Stimulated activated CD4-positive, alpha-beta T cell treated with anti-CD3 and anti-CD28 coated beads, Interleukin-15, amount 100 ng/mL, for 1 hour (primary cell): Measurements from ENCODE around the gene RNF207.
A peak's percentile ranks its signal among the peaks of the same experiment; 100 is the strongest.

Experiments
- DNase-seq, 2 donors: peaks; one replicate each; pipeline ENCODE4 v3.0.0-alpha.2; 2020; ENCODE audit warnings: low read depth in 1 of 2, low spot score in 1 of 2

The RNF207 gene

DNA sequence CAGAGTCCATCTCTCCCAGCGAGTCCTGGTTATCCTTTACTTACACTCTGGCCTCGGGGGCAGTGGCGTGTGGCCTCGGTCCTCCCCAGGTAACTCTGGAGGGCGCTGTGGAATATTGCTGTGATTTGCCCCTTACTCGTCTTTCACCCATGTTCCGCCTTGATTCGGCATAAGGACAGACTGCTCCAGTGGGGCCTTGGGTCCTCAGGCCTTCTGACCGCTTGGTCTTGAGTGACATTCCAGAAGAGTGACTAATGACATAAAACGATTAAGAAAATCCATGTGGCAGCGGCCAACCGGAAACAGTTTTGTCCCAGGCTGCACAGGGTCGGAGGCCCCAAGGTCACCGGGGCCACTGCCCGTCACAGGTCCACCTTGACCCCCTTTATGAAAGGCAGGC, 18.8 kb downstream of the RNF207 start:
- no peak for DNase-seq

- DNase-seq = no peak
Observed at GRCh38 chr1:6225651-6226050, 19.7 kb downstream of the RNF207 start.

DNA sequence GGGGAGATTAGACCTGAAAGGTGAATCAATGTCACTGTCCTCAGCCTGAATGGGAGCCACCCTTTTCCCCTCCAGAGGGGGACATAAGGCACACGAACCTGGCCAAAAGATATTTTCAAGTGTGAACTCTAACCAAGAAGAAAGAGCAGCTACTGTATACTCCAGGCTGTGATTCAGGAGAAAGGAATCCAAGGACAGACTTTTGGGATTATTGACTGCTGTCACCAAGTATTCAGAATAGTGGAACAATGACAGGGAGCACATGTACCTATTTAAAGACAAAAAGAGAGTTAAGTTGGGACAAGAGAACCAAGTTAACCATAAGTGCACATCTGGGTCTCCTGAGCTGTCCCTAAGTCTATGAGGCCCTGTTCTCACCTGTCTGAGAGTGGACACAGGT, 27.5 kb downstream of the RNF207 start:
- no peak for DNase-seq

GRCh38 chr1:6234502-6235295, 28.8 kb downstream of the RNF207 start:
- DNase-seq = no peak

DNA sequence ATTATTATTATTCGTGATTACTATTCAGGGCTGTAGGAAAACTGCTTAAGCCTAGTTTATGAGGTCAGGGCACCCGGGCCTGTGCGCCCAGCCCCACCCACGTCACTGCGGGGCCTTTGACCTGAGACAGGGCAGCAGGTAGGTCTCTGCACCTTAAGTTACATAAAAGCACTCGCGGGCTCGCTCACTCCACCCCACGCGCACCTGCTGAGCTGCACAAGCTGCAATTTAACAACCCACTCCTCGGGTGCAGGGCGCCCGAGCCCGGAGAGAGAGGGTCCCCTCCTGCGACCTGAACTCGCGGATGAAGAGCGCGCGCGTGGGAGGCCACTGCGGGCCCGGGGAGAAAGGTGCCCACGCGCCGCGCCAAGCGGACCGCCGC, 29.4 kb downstream of the RNF207 start:
- DNase-seq = no peak

GRCh38 chr1:6237093-6237492, 31.2 kb downstream of the RNF207 start:
- DNase-seq = no peak

DNA sequence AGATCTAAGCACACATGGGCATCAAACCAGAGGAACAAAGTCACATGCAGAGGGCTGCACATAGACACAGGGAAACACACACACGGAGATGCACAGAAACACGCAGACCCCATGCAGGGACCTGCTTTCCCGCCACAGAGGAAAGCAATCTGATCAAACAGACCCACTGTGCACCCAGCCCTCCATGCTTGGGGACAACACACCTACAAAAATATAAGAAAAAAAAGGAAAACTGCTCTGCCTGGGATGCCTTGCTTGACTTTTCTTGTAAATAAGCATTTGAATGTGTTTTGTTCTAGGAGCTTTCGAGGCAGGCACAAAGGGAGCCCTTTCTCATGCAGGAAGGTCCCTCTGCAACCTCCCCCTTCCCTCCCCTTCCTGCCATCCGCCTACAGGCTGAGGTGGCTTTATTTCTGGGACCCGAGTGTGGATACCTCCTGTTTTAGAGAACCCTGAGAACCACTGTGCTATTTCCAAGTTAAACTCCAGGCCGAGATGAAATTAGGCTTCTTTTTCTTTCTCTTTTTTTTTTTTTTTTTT, 33.4 kb downstream of the RNF207 start:
- DNase-seq = no peak

DNA sequence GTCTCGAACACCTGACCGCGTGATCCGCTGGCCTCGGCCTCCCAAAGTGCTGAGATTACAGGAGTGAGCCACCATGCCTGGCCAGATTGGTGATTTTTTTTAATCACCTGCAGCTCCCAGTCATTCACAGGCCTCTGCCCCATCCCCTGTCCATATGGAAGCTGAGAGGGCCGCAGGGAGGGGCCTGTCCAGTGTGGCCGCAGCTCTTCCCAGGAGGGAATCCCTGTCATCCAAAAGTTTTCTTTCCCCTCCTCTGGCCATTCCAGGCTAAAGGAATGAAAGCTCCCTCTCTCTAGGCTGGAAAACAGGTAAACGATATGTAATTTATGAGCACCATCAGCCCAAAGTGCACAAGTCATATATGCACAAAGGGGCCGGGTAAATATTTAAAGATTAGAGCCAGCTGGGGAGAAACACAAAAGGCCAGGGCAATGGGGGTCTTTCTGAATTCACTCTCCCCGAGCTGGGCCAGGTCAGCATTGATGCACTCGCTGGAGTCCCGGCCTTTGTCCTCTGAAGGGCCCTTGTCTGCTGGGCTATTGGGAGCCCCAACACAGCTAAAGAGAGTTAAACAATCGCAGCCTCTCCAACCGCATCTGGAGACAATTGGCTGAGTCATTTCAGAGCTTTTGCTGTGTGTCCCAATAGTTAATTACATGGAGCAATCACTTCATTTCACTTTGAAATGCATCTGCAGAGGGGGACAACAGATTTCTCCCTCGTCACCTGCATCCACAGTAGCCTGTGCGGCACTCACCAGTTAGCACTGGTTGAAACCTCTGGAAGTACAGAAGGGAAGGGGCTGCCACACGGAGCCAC, 34.2 kb downstream of the RNF207 start:
- no peak for DNase-seq

- DNase-seq = no peak
Observed at GRCh38 chr1:6241107-6241886, 35.4 kb downstream of the RNF207 start.

GRCh38 chr1:6241887-6242740, 36.2 kb downstream of the RNF207 start:
- no peak for DNase-seq

DNA sequence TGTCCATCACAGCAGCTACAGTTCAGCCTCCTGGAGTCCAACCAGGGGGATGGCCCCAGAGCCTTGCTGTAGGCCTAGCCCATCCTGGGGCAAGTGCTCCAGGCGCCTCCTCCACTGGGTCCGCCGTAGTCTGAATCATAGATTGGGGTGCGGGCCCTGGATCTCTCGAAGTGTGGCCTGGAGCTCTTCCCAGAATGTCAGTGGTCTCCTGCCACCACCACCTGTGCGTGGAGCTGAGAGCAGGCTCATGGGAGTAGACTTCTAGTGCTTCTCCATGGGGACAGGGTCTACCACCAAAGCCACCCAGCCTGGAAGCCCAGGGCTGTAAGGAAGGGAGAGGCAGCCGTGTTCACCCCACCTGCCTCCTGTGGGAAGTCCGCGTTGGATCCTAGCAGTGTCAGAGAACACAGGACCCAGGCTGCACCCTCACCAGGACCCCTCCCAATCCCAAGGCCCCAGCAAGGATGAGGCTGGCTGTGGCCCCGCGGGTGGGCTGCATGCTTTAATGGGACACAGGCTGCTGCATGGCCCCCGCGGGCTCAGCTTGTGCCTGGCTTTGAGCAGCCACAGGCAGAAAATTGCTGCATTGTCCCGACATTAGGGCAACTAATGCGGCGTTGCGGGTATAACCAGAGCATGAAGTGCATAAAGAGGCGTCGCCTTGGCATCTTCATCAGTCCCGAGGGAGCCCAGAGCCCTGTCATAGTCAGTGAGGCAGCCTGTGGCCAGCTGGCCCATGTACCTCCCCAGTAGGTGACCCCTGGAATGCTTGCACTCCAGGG, 37.3 kb downstream of the RNF207 start:
- no peak for DNase-seq

DNA sequence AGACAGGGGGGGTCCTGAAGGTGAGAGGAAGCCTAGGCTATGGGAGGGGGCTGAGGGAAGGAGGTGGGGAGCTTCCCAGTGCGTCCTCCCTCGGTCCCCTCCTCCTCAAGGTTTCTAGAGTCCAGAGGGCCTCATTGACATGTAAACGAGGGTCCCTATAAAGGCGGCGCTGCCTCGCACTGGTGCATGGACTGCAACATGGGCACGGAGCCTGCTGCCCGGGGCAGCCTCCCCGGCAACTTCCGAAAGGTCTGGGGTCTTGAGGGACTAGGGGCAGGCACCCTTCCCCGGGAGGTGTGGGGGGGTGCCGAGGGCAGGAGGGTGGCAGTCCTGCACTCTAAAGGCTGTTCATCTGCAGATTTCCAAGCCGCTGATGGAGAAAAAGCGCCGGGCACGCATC, 38.1 kb downstream of the RNF207 start, which contains the start of gene HES3:
TSS of gene HES3 (plus strand) at position 187 of the 400 bp plus-strand sequence. CDS start at position 374, 187 bp downstream.
- DNase-seq = no peak

GRCh38 chr1:6244401-6245049, 38.6 kb downstream of the RNF207 start:
- DNase-seq = no peak

DNA sequence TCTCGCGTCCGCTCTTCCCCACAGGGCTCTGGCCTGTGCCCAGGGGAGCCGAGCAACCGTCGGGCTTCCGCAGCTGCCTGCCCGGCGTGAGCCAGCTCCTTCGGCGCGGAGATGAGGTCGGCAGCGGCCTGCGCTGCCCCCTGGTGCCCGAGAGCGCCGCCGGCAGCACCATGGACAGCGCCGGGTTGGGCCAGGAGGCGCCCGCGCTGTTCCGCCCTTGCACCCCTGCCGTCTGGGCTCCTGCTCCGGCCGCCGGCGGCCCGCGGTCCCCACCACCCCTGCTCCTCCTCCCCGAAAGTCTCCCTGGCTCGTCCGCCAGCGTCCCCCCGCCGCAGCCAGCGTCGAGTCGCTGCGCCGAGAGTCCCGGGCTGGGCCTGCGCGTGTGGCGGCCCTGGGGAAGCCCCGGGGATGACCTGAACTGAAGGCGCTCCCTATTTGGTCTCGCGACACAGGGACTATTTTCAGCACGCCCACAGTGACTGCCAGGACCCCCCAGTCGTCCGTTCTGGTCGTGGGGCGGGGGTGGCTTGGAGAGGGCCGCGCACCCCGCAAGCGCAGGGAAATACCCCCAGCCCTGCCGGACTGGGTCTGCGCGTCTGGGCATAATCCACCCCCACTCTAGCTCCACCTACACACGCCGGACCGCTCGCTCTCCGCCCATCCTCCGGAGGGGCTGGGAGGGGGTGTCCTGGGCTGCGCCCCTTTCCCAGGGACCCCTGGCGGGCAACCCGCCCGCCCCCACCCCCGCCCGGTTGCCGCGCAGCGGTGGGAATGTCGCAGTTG, 39.4 kb downstream of the RNF207 start:
- DNase-seq = peak; percentile 53 to 74

DNA sequence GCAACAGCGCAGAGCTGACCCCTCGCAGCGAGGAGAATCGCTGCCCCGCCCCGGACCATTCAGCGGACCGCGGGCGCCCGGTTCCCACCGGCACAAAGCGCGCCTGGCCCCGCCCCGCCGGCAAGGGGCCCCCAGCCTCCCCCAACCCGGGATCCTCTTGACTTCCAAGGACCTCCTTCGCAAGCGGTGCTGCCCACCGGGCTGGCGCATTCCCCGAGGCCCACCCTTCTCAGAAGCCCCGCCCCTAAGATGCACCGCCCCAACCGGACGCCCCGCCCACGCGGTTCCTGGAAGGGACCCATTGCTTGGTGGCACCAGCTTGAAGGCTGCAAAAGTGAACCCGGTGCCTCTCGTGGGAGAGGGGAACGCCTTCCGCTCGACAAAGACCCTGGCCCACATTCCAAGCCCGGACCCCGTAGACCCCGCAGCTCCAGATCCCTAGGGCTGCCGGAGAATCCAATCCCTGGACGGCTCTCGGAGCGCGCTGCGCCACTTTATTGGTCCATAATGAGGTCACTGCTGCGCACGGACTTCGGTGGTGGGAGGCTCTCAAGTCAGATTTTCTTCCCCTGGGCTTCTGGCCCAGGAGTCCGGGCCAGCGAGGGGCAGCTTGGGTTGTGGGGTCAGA, 40.1 kb downstream of the RNF207 start:
- DNase-seq = no peak

- DNase-seq = peak; percentile 60 to 71
Observed at GRCh38 chr1:6246497-6247467, 40.9 kb downstream of the RNF207 start.

DNA sequence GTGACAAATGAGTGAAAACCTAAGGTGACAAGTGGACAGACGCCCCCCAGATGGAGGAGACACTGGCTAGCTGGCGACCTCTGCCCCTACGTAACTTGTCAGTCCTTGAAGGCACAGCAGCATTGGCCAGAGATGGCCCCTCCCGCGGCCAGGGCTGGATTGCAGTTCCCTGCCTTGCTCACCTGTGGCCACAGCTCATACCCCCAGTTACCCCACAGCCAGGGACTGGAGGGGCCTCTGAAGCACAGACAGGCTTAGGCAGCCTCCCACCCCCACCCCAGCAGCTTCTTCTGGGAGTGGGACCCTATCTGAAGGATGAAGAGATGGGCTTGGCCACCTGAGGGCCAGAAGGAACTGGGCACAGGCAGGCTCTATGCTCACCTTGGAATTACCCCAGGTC, 41.7 kb downstream of the RNF207 start:
- DNase-seq = no peak
